Progenitor cell of endocrine pancreas (in vitro differentiated cells): ENCODE results near the gene SCYGR6. TPM values are rescaled to one million over a fixed set of nuclear protein-coding genes. Genes with fewer than 3 reads are reported as not detected.
A peak's percentile ranks its signal among the peaks of the same experiment; 100 is the strongest.

ENCODE experiments used
- DNase-seq: peaks from one replicate; pipeline ENCODE4 v3.0.0; 2021; ENCODE audit warnings: low spot score; ENCODE audit not compliant: unreplicated experiment
- H3K27ac Mint-ChIP-seq: 2 replicates; pipeline ENCODE4 v1.8.0; 2021; ENCODE audit warnings: mild to moderate bottlenecking, moderate library complexity, mixed read lengths
- H3K27me3 Mint-ChIP-seq: 2 replicates; pipeline ENCODE4 v1.8.0; 2021; ENCODE audit warnings: mixed read lengths
- H3K36me3 Mint-ChIP-seq: 2 replicates; pipeline ENCODE4 v1.8.0; 2022; ENCODE audit warnings: mixed read lengths; ENCODE audit not compliant: insufficient read depth
- H3K4me1 Mint-ChIP-seq: 2 replicates; pipeline ENCODE4 v1.8.0; 2021; ENCODE audit warnings: low read depth, mixed read lengths
- H3K4me3 Mint-ChIP-seq: 2 replicates; pipeline ENCODE4 v1.8.0; 2021; ENCODE audit warnings: low read depth, mild to moderate bottlenecking, moderate library complexity, mixed read lengths
- H3K9me3 Mint-ChIP-seq: 2 replicates; pipeline ENCODE4 v1.8.0; 2021; ENCODE audit warnings: low read depth, mixed read lengths
- total RNA-seq: library from RNA; stranded (reverse); gene quantifications from 2 replicates; pipeline ENCODE4 v1.2.1, GENCODE V29; 2021
- TF ChIP-seq, protein P1 (sequence below): fragments of 200-600 bp; sonication (generic); IDR thresholded peaks from one replicate; pipeline ENCODE4 v1.5.0; 2021; ENCODE audit warnings: antibody characterized with exemption, mild to moderate bottlenecking; ENCODE audit not compliant: unreplicated experiment

SCYGR6 gene
- total RNA-seq, 1 donor from 2014 or later, result not detected

DNA sequence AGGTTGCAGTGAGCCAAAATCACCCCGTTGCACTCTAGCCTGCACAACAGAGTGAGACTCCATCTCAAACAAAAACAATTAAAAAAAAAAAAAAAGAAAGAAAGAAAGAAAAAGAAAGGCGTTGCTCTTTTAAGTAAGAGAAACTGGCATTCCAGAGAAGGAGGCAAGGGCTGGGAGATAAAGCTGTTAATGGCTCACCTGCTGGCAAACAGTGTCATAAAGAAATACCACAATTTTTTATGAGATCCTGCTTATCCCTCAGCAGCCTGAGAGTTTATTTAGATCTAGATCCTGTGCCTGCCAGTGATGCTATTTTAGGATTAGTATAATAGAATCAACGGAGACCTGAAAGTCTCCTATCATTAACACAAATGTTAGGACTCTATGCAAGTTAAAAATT, 23.0 kb downstream of the SCYGR6 start:
- peak overlapping the region; percentile 49 for H3K27ac Mint-ChIP-seq
- DNase-seq, result no peak
- H3K36me3 Mint-ChIP-seq, result peaks cover 43% of the 10 kb centered on the region
- no peak overlapping the region for H3K4me3 Mint-ChIP-seq
- H3K27me3 Mint-ChIP-seq, result no peaks in the 10 kb centered on the region
- no peaks in the 10 kb centered on the region for H3K9me3 Mint-ChIP-seq
- TF ChIP-seq, protein P1, sequence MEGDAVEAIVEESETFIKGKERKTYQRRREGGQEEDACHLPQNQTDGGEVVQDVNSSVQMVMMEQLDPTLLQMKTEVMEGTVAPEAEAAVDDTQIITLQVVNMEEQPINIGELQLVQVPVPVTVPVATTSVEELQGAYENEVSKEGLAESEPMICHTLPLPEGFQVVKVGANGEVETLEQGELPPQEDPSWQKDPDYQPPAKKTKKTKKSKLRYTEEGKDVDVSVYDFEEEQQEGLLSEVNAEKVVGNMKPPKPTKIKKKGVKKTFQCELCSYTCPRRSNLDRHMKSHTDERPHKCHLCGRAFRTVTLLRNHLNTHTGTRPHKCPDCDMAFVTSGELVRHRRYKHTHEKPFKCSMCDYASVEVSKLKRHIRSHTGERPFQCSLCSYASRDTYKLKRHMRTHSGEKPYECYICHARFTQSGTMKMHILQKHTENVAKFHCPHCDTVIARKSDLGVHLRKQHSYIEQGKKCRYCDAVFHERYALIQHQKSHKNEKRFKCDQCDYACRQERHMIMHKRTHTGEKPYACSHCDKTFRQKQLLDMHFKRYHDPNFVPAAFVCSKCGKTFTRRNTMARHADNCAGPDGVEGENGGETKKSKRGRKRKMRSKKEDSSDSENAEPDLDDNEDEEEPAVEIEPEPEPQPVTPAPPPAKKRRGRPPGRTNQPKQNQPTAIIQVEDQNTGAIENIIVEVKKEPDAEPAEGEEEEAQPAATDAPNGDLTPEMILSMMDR, result no peak
- H3K4me1 Mint-ChIP-seq, result peaks cover 15% of the 10 kb centered on the region

DNA sequence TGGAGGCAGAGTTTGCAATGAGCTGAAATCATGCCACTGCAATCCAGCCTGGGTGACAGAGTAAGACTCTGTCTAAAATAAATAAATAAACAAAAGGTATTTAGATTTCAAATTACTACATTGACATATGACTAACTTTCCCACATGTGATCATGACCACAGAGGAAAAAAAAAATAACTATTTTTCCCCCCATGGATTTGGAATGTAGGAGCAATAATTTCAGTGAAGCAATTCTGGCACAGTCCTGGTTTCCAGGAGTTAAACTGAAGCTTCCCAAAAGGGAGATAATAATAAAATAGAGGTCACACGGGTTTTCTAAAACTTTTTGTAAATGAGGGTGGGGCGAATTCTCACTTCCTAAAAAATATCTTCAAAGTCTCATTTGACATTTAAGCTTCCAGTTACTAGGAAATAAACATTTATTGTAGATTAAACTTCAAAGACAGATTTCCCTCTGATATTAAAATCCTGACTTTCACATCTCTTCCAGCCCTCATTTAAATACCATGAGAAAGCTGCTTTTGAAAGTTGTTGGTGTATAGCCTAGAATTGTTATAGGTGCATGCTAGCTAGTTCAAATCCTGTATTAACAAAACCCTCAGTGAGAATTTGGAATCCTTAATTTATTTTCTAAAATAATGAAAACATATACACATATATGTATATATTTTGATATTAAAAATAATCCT, 27.4 kb downstream of the SCYGR6 start:
- Mint-ChIP-seq H3K27ac (no peak overlapping the region), H3K27me3 (no peaks in the 10 kb centered on the region), H3K9me3 (peaks cover 11% of the 10 kb centered on the region), H3K4me1 (peaks cover 5% of the 10 kb centered on the region), H3K4me3 (no peak overlapping the region), H3K36me3 (peaks cover 47% of the 10 kb centered on the region)
- TF ChIP-seq, protein P1, result no peak
- DNase-seq, result no peak

DNA sequence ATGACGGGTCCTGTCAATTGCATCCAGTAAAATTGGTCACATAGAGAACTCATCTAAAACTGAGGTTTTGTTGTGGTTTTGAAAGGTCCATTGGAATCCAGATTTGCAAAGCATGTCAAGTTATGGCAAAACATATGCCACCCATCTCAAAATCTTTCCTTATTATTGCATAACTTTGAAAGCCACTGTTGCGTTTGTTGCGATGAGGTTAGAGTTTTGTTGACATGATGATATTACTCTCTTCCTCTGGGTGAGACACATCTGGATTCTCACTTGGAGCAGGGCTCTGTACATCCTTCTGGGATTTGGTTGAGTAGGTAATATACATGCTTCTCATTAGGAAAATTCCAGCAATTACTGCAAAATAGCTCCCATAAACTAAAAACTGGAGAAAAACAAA, 37.4 kb downstream of the SCYGR6 start:
- Mint-ChIP-seq H3K27ac (no peak overlapping the region), H3K9me3 (no peaks in the 10 kb centered on the region), H3K36me3 (peaks cover 14% of the 10 kb centered on the region), H3K4me1 (no peaks in the 10 kb centered on the region), H3K27me3 (no peaks in the 10 kb centered on the region), H3K4me3 (no peak overlapping the region)
- DNase-seq, result no peak
- TF ChIP-seq, protein P1, result no peak

DNA sequence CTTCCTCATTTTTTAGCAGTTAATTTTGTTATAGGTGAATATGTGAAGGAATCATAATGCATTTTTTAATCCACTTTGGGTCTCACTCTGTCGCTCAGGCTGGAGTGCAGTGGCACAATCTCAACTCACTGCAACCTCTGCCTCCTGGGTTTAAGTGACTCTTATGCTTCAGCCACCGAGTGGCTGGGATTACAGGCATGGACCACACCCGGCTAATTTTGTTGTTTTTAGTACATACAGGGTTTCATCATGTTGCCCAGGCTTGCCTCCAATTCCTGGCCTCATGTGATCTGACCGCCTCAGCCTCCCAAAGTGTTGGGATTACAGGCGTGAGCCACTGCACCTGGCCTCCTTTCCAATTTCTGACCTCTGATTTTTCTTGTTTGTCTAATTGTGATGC, 40.3 kb downstream of the SCYGR6 start:
- Mint-ChIP-seq H3K4me1 (no peaks in the 10 kb centered on the region), H3K27ac (no peak overlapping the region), H3K4me3 (no peak overlapping the region), H3K9me3 (no peaks in the 10 kb centered on the region), H3K27me3 (no peaks in the 10 kb centered on the region), H3K36me3 (peaks cover 4% of the 10 kb centered on the region)
- DNase-seq, result no peak
- TF ChIP-seq, protein P1, result no peak

DNA sequence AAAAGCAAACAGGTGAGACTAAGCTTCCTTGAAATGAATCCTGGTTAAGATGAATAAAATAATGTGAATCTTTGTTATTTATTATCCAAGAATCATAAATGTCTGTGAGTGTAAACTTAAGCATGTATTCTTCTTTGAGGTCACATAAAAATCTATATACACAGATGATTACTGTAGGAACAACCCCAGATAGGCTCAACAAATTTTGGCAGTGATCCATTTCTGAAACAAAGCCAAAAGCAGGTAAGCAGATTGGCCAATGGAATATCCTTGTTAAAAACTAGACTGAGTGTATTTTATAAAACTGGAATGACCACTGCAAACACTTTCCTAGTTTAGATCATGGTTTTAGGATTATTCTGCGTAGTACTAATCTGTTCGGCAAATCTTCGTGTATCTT, 46.6 kb downstream of the SCYGR6 start:
- Mint-ChIP-seq H3K27me3 (no peaks in the 10 kb centered on the region), H3K36me3 (no peaks in the 10 kb centered on the region), H3K4me1 (no peaks in the 10 kb centered on the region), H3K9me3 (no peaks in the 10 kb centered on the region), H3K27ac (no peak overlapping the region), H3K4me3 (no peak overlapping the region)
- TF ChIP-seq, protein P1, result no peak
- DNase-seq, result no peak
